ENCODE measurements around the gene GRIA3.
"Not testable (repeated sequence)": the region's sequence is repeated elsewhere in the genome, so short reads cannot be mapped to it uniquely, and the experiment has no call there.

GRCh38 chrX:123530726-123531125, 346.6 kb downstream of the GRIA3 start:
- TF ChIP-seq INSM2 (tag by site-specific recombination; IDR thresholded peaks at IDR 0.05); ZNF146 (tag by site-specific recombination; IDR thresholded peaks at IDR 0.05); SETDB1 (IDR thresholded peaks at IDR 0.05; ENCODE audit: insufficient read length, low read length); ZNF747 (tag by site-specific recombination; IDR thresholded peaks at IDR 0.05); ATF2 (tag by site-specific recombination; IDR thresholded peaks at IDR 0.05; ENCODE audit: low read depth); ZNF140 (tag by site-specific recombination; IDR thresholded peaks at IDR 0.05); PRDM10 (tag by site-specific recombination; IDR thresholded peaks at IDR 0.05): not testable (repeated sequence)
